Sigmoid colon (tissue), 4 donors: ENCODE results near the gene LLGL2.

Source experiments
- EP300 ChIP-seq, 4 donors: sonication (generic); formaldehyde crosslinking; IDR thresholded peaks; one replicate each; pipeline ENCODE4 v1.6.1; 2017; ENCODE audit warnings: antibody characterized with exemption in 4 of 4
- POLR2A ChIP-seq, 2 donors: fragments of 450-650 bp; IDR thresholded peaks; one replicate each; pipeline ENCODE4 v1.6.1; 2016; ENCODE audit warnings: antibody characterized with exemption in 2 of 2, mild to moderate bottlenecking in 2 of 2, moderate library complexity in 2 of 2
- POLR2AphosphoS5 ChIP-seq, 4 donors: sonication (generic); formaldehyde crosslinking; IDR thresholded peaks; one replicate each; pipeline ENCODE4 v1.6.1; 2017; ENCODE audit warnings: antibody characterized with exemption in 4 of 4
- TF ChIP-seq, protein P1 (sequence below), 4 experiments: fragments of 450-650 bp in 3 of 4; fragments of 200-600 bp in 1 of 4; IDR thresholded peaks; one replicate each; pipeline ENCODE4 v1.5.1; 2016 to 2019; ENCODE audit warnings: antibody characterized with exemption in 4 of 4, mild to moderate bottlenecking in 3 of 4, moderate library complexity in 2 of 4

- TF ChIP-seq, protein P1, sequence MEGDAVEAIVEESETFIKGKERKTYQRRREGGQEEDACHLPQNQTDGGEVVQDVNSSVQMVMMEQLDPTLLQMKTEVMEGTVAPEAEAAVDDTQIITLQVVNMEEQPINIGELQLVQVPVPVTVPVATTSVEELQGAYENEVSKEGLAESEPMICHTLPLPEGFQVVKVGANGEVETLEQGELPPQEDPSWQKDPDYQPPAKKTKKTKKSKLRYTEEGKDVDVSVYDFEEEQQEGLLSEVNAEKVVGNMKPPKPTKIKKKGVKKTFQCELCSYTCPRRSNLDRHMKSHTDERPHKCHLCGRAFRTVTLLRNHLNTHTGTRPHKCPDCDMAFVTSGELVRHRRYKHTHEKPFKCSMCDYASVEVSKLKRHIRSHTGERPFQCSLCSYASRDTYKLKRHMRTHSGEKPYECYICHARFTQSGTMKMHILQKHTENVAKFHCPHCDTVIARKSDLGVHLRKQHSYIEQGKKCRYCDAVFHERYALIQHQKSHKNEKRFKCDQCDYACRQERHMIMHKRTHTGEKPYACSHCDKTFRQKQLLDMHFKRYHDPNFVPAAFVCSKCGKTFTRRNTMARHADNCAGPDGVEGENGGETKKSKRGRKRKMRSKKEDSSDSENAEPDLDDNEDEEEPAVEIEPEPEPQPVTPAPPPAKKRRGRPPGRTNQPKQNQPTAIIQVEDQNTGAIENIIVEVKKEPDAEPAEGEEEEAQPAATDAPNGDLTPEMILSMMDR (IDR thresholded peaks at IDR 0.05): no peak
- TF ChIP-seq POLR2A (IDR thresholded peaks at IDR 0.05) (no peak), POLR2AphosphoS5 (IDR thresholded peaks at IDR 0.05) (no peak), EP300 (IDR thresholded peaks at IDR 0.05) (no peak)
Measured at GRCh38 chr17:75573540-75573957, 48.1 kb downstream of the LLGL2 start.
